ENCODE measurements around the gene UPK3A.
A peak's percentile ranks its signal among the peaks of the same experiment; 100 is the strongest.
"Not testable (repeated sequence)": the region's sequence is repeated elsewhere in the genome, so short reads cannot be mapped to it uniquely, and the experiment has no call there.

UPK3A gene

GRCh38 chr22:45294030-45294429, 9.3 kb downstream of the UPK3A start:
- Histone ChIP-seq H3K36me3 (ENCODE audit: control insufficient read depth, insufficient read depth, low read length) (no peaks in the 10 kb centered on the region), H3K4me3 (ENCODE audit: low read length) (no peak overlapping the region), H3K9ac (ENCODE audit: low read length) (no peak overlapping the region), H3K27ac (ENCODE audit: low read depth, low read length) (no peak overlapping the region), H3K4me1 (ENCODE audit: control insufficient read depth, insufficient read depth, low read length) (no peaks in the 10 kb centered on the region), H3K27me3 (ENCODE audit: control insufficient read depth, insufficient read depth, low read length) (no peaks in the 10 kb centered on the region)

GRCh38 chr22:45295004-45295403, 10.3 kb downstream of the UPK3A start:
- not testable (repeated sequence) for H3K4me3 ChIP-seq (ENCODE audit: low read length); H3K9ac ChIP-seq (ENCODE audit: low read length); H3K27ac ChIP-seq (ENCODE audit: low read depth, low read length); H3K27me3 ChIP-seq (ENCODE audit: control insufficient read depth, insufficient read depth, low read length); H3K4me1 ChIP-seq (ENCODE audit: control insufficient read depth, insufficient read depth, low read length); H3K36me3 ChIP-seq (ENCODE audit: control insufficient read depth, insufficient read depth, low read length)

GRCh38 chr22:45295492-45295891, 10.7 kb downstream of the UPK3A start:
- Histone ChIP-seq H3K9ac (ENCODE audit: low read length) (no peak overlapping the region), H3K36me3 (ENCODE audit: control insufficient read depth, insufficient read depth, low read length) (no peaks in the 10 kb centered on the region), H3K27ac (ENCODE audit: low read depth, low read length) (no peak overlapping the region), H3K27me3 (ENCODE audit: control insufficient read depth, insufficient read depth, low read length) (no peaks in the 10 kb centered on the region), H3K4me1 (ENCODE audit: control insufficient read depth, insufficient read depth, low read length) (no peaks in the 10 kb centered on the region), H3K4me3 (ENCODE audit: low read length) (no peak overlapping the region)

GRCh38 chr22:45296628-45297297, 12.0 kb downstream of the UPK3A start:
- H3K27ac ChIP-seq (ENCODE audit: low read depth, low read length): no peak overlapping the region
- H3K36me3 ChIP-seq (ENCODE audit: control insufficient read depth, insufficient read depth, low read length): no peaks in the 10 kb centered on the region
- no peak overlapping the region for H3K4me3 ChIP-seq (ENCODE audit: low read length)
- H3K27me3 ChIP-seq (ENCODE audit: control insufficient read depth, insufficient read depth, low read length): no peaks in the 10 kb centered on the region
- H3K9ac ChIP-seq (ENCODE audit: low read length): no peak overlapping the region
- no peaks in the 10 kb centered on the region for H3K4me1 ChIP-seq (ENCODE audit: control insufficient read depth, insufficient read depth, low read length)

GRCh38 chr22:45298934-45299505, 14.3 kb downstream of the UPK3A start:
- no peak overlapping the region for H3K4me3 ChIP-seq (ENCODE audit: low read length)
- no peaks in the 10 kb centered on the region for H3K4me1 ChIP-seq (ENCODE audit: control insufficient read depth, insufficient read depth, low read length)
- no peak overlapping the region for H3K27ac ChIP-seq (ENCODE audit: low read depth, low read length)
- H3K36me3 ChIP-seq (ENCODE audit: control insufficient read depth, insufficient read depth, low read length): no peaks in the 10 kb centered on the region
- no peak overlapping the region for H3K9ac ChIP-seq (ENCODE audit: low read length)
- no peaks in the 10 kb centered on the region for H3K27me3 ChIP-seq (ENCODE audit: control insufficient read depth, insufficient read depth, low read length)

GRCh38 chr22:45302751-45303150, 18.0 kb downstream of the UPK3A start:
- H3K4me1 ChIP-seq (ENCODE audit: control insufficient read depth, insufficient read depth, low read length): no peaks in the 10 kb centered on the region
- no peak overlapping the region for H3K27ac ChIP-seq (ENCODE audit: low read depth, low read length)
- no peaks in the 10 kb centered on the region for H3K36me3 ChIP-seq (ENCODE audit: control insufficient read depth, insufficient read depth, low read length)
- H3K4me3 ChIP-seq (ENCODE audit: low read length): no peak overlapping the region
- H3K27me3 ChIP-seq (ENCODE audit: control insufficient read depth, insufficient read depth, low read length): no peaks in the 10 kb centered on the region
- H3K9ac ChIP-seq (ENCODE audit: low read length): no peak overlapping the region

- Histone ChIP-seq H3K4me1 (ENCODE audit: control insufficient read depth, insufficient read depth, low read length) (no peaks in the 10 kb centered on the region), H3K36me3 (ENCODE audit: control insufficient read depth, insufficient read depth, low read length) (no peaks in the 10 kb centered on the region), H3K4me3 (ENCODE audit: low read length) (no peak overlapping the region), H3K9ac (ENCODE audit: low read length) (no peak overlapping the region), H3K27me3 (ENCODE audit: control insufficient read depth, insufficient read depth, low read length) (no peaks in the 10 kb centered on the region), H3K27ac (ENCODE audit: low read depth, low read length) (no peak overlapping the region)
These were observed 18.4 kb downstream of the UPK3A start for GRCh38 chr22:45303181-45303580.

- Histone ChIP-seq H3K27me3 (ENCODE audit: control insufficient read depth, insufficient read depth, low read length) (no peaks in the 10 kb centered on the region), H3K27ac (ENCODE audit: low read depth, low read length) (no peak overlapping the region), H3K4me1 (ENCODE audit: control insufficient read depth, insufficient read depth, low read length) (no peaks in the 10 kb centered on the region), H3K36me3 (ENCODE audit: control insufficient read depth, insufficient read depth, low read length) (no peaks in the 10 kb centered on the region), H3K4me3 (ENCODE audit: low read length) (no peak overlapping the region), H3K9ac (ENCODE audit: low read length) (no peak overlapping the region)
These were observed 20.2 kb downstream of the UPK3A start for GRCh38 chr22:45304971-45305370.

GRCh38 chr22:45305456-45306075, 20.8 kb downstream of the UPK3A start:
- Histone ChIP-seq H3K4me1 (ENCODE audit: control insufficient read depth, insufficient read depth, low read length) (no peaks in the 10 kb centered on the region), H3K9ac (ENCODE audit: low read length) (no peak overlapping the region), H3K27me3 (ENCODE audit: control insufficient read depth, insufficient read depth, low read length) (no peaks in the 10 kb centered on the region), H3K4me3 (ENCODE audit: low read length) (no peak overlapping the region), H3K27ac (ENCODE audit: low read depth, low read length) (no peak overlapping the region), H3K36me3 (ENCODE audit: control insufficient read depth, insufficient read depth, low read length) (no peaks in the 10 kb centered on the region)

- Histone ChIP-seq H3K4me1 (ENCODE audit: control insufficient read depth, insufficient read depth, low read length) (no peaks in the 10 kb centered on the region), H3K4me3 (ENCODE audit: low read length) (no peak overlapping the region), H3K9ac (ENCODE audit: low read length) (no peak overlapping the region), H3K27me3 (ENCODE audit: control insufficient read depth, insufficient read depth, low read length) (no peaks in the 10 kb centered on the region), H3K36me3 (ENCODE audit: control insufficient read depth, insufficient read depth, low read length) (no peaks in the 10 kb centered on the region), H3K27ac (ENCODE audit: low read depth, low read length) (no peak overlapping the region)
These were observed 21.4 kb downstream of the UPK3A start for GRCh38 chr22:45306139-45306538.

- Histone ChIP-seq H3K27ac (ENCODE audit: low read depth, low read length) (no peak overlapping the region), H3K36me3 (ENCODE audit: control insufficient read depth, insufficient read depth, low read length) (no peaks in the 10 kb centered on the region), H3K4me3 (ENCODE audit: low read length) (peak overlapping the region; percentile 73), H3K4me1 (ENCODE audit: control insufficient read depth, insufficient read depth, low read length) (no peaks in the 10 kb centered on the region), H3K27me3 (ENCODE audit: control insufficient read depth, insufficient read depth, low read length) (no peaks in the 10 kb centered on the region), H3K9ac (ENCODE audit: low read length) (no peak overlapping the region)
These were observed 23.7 kb downstream of the UPK3A start for GRCh38 chr22:45308391-45308956.

- H3K4me3 ChIP-seq (ENCODE audit: low read length): peak overlapping the region; percentile 73
- H3K9ac ChIP-seq (ENCODE audit: low read length): peak overlapping the region; percentile 42
- no peaks in the 10 kb centered on the region for H3K27me3 ChIP-seq (ENCODE audit: control insufficient read depth, insufficient read depth, low read length)
These were observed 24.2 kb downstream of the UPK3A start for GRCh38 chr22:45308957-45309421.

More at GRCh38 chr22:45308957-45309421, 24.2 kb downstream of the UPK3A start:
- H3K4me1 ChIP-seq (ENCODE audit: control insufficient read depth, insufficient read depth, low read length): no peaks in the 10 kb centered on the region
- peak overlapping the region; percentile 72 for H3K27ac ChIP-seq (ENCODE audit: low read depth, low read length)
- no peaks in the 10 kb centered on the region for H3K36me3 ChIP-seq (ENCODE audit: control insufficient read depth, insufficient read depth, low read length)

Data from rectal smooth muscle tissue (tissue), 1 donor.